GM19099 (cell line): ENCODE measurements around the gene MMP1.

Experiments used
- POLR2A ChIP-seq: IDR thresholded peaks from 3 replicates; pipeline ENCODE4 v1.6.1; 2011; ENCODE audit warnings: low read depth; ENCODE audit not compliant: insufficient read length; ENCODE audit errors: extremely low read depth

The MMP1 gene

DNA sequence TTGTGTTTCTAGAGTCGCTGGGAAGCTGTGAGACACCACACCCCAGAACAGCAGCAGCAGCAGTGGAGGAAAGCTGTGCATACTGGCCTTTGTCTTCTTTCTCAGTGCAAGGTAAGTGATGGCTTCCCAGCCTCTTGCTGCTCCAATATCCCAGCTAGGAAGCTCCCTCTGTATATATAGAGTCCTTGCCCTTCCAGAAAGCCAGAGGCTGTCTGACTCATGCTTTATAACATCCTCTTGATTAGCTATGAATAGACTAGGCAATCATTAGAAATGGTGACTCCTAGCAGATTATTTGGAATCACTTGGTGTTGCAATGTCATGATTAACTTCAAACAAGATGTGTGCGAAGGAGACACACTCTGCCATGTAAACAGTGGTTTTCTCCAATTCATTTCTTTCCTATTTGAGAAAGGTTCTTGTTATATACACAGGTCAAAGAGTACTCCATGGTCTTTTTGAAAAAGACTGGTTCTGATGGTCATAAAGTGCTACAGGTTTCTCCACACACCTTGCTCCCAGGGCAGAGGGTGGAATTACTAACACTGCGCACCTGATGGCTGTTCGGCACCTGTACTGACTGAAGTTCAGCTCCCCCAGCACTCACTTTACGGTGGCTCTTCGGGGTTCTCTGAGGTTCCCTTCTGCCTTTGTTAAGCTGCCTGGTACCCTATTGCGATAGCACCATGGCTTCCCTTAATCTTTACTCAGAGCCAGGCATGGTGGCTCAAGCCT lies at the start of gene MMP1:
TSS of gene MMP1 (minus strand) at position 149 of the 735 bp plus-strand sequence. CDS start at position 81, 68 bp downstream.
- no peak for TF ChIP-seq POLR2A

DNA sequence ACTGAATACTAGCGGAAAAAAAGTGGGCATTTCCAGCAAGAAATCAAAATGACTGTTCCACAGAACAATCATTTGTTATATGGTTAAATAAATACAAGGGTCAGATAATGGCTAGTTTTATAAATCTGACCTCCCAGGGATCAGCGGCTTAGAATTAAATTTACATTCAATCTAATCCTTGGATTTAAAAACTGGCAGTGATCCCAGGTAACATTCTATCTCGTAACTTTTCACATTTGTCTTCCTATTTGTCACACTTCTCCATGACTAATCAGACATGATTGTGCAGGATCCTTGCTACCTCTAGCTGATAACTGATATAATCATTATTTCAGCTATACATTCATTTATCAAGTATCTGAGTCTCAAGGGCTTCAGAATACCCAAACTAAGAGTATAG lies 48.3 kb upstream of the MMP1 start:
- TF ChIP-seq POLR2A = no peak

DNA sequence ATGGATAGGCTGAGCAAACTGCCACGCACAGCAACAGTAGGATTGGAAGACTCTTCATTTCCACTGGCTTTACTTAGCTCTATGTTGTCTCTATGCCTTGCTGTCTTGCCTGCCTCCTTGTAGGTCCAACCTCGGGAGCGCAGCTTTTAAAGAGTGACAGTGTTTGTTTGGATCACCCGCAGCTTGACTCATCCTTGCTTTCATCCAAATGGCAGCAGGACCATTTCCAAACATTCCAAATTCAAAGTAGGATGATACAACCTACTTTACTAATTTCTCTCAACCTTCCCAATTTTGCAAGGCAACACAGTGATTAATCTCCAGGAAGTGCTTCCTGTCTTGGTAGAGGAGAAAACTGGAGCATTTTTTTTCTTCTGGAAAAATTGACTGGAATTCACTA lies 45.5 kb upstream of the MMP1 start, which contains the start of gene MMP3:
TSS of gene MMP3 (minus strand) at position 121 of the 400 bp plus-strand sequence. CDS start at position 58, 63 bp downstream.
- TF ChIP-seq POLR2A = no peak

DNA sequence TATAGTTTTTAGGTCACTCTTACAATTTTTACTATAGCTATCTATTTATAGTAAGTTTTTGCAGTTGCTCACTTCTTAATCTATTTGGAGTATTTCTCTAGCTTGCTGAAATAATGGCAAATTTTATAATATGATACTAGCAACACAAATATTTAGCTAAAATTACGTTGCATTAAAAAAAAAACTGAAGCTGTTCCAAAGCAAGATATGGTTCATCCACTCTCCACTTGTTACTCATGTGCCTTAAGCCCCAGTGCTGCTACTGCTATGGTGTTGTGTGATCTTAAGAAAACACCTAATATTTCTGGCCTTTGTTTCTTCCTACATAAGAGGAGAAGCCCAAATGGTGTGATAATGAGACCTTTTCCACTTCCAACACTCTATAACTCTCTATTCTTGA lies 45.0 kb upstream of the MMP1 start:
- no peak for TF ChIP-seq POLR2A

DNA sequence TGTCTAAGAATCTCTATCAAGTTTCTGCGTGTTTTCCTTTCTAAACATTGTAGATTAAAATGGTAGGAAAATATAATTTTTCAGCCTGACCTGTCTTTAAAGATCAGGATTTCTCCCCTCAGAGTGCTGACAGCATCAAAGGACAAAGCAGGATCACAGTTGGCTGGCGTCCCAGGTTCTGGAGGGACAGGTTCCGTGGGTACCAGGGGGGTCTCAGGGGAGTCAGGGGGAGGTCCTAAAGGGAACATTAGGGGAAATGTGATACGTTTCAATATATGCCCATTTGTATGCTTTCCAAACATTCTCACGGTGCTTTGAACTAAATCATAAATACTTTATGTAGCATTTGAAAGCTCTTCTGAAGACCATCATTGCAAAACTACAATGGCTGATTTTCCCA lies 42.1 kb upstream of the MMP1 start:
- no peak for TF ChIP-seq POLR2A

DNA sequence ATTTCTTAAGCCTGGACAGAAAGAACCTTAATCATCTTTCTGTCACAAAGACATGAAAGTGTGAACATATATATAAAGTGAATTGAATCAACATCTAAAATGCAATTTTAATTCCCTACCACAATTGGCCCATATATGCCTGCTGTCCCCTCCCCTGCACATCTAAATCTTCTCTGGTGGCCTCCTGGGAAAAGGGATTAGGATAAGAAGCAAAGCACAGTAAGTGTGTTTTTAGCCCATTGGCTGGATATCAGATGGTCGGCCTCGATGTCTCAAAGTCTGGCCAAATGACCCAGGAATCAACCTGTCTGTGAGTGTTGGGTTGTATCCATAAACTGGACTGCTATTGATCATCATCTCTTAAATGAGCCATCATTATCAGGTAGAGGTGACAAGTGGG lies 39.7 kb upstream of the MMP1 start:
- no peak for TF ChIP-seq POLR2A

DNA sequence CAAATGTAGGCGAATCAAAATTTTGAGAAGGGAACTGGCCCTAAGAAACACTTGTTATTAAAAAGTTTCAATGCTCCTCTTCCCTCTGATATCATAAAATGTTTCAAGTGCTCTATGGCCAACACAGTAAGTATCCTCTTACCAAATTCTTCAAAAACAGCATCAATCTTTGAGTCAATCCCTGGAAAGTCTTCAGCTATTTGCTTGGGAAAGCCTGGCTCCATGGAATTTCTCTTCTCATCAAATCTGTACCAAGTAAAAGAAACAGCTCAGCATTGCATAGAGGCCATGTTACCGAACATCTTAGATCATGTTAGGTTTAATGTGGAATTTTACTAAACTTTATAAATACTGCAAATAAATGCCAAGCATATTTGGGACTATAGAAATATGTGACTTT lies 39.2 kb upstream of the MMP1 start:
- TF ChIP-seq POLR2A = no peak

DNA sequence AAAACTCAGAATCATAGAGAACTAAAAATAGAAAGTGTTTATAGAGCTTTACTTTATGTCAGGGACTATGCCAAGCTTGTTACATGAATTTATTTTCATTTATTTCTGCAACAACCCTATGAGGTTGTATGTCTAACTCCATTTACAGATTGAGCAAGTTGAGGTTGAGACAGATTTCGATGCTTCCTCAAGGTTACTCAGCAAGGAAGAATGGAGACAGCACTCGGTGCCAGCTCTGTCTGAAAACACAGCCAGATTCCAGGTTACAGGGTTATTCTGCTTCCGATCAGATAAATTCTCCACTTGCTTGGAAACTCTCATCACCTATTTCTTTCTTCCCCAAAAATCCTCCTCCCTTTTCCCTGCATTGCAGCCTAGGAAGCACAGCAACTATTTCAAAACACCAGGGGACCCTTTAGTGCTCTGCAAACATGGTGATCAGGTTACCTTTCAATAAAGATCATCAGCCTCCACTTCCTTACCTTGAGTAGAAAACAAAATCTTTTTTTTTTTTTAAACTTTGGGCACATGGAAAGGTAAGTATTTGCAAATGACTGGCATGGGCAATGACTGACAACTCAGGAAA lies 38.4 kb upstream of the MMP1 start:
- TF ChIP-seq POLR2A = no peak

DNA sequence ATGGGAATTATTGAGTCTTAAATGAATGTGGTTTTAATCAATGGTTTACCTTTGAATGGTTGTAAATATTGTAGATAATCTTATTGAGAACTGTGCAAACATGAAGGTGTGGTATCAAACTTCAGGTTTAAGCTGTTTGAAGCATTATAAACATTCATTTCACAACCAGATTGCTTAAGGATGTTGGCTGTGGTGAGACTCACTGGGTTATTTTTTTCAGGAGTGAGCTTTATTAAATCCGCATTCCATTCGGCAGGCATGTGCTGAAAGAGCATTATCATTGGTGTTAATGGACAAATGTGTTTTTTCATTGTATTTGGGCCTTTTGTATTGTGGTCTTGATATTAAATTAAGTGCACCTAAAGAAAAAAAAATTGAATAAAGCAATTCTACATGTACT lies 35.8 kb upstream of the MMP1 start:
- TF ChIP-seq POLR2A = no peak

DNA sequence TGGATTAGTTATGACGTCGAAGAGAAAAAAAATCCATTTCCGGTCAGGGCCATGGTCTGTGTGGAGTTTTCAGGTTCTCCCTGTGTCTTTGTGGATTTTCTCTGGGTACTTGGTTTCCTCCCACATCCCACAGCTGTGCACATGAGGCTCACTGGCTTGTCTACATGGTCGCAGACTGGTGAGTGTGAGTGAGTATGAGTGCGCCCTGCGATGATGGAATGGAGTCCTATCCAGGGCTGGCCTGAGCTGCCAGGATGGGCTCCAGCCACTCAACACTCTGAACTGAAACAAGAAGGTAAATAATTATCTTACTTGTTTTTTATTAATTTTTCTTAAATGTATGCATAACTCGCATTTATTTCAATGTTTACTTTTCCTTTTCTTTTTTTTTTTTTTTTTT lies 34.7 kb upstream of the MMP1 start:
- TF ChIP-seq POLR2A = no peak

DNA sequence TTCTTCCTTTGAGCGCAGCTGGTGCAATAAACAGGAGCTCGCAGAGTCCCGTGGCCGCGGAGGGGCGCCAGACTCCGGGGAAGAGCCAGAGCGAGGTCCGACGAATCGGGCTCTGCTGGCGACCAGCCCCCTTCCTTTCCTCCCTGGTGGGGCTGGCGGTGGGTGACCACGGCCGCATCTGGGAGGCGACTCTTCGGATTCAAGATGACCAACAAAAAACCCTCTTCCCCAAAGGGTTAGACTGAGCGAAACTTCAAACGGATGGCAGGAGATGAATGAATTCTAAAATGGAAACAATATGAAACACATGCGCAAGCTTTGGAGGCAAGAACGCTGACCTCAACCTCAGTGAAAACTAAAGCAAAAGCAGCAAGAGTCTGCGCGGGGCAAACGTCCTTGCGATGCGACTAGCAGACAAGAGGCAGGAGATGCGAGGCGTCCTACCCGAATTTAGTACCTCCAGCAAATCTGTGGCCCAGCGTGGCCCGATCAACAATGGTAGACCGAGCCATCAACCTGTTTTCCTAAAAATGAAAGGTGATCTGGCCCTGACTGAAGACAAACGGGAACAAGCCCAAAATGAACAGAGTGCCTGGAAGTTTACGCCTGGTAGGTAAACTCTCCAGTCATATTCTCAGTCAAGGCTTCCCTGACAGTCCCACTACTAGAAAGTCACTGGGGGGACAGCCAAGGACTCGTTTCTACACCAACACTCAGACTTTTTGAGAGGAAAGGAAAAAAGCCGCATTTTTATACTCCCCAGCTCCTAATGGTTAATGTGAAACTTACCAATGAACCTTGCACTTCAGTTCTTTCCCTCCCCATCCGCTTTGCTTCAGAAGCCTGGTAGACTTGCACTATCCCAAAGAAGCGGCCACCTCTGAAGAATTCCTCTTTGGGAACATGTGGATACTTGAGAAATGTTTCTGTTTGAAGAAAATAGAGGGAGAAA lies 33.8 kb upstream of the MMP1 start:
- no peak for TF ChIP-seq POLR2A

DNA sequence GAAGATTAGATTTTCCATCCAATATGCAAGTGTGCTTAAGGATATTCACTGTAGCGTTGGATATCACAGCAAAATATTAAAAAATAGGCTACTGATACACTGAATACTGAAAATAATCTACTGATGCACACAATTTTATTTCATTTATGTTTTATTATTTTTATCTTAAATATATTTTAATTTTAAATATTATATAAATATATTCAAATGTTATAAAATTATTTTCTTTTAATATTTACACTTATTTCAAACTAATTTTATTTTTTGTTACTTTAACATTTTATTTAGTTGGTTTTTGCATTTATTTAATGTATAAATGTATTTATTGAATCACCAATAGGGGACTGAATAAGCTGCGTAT lies 33.1 kb upstream of the MMP1 start:
- no peak for TF ChIP-seq POLR2A

DNA sequence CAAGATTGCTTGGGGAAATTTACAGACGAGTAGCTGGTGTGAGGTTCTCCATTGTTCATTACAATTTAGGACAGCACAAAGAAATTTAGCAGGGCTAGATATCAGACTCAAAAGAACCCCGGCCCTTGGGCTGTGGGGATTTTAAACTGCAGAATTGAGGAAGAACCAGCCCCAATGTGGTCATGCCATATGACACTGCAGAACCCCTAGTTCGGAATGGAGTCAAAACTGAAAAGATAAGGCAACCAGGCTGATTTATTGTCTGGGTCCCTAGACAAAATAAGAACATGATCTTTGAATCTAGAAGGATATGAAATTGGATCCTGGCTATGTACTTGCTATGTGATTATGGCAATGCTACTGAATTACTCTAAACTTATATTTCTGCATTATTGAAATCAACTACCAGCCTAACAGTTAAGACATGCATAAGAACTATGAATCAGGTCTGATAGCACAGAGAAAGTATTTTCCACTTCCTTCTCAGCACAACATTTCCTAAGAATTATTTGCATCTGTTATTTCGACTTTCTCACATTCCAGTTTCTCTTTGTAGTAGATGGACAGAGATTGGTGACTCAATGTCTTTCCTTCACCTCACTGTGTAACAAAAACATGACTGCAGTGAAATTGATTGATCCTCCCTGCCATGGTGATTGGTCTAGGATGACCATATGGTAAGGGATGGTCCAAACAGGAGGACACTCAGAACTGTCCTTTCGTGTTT lies 32.2 kb upstream of the MMP1 start:
- no peak for TF ChIP-seq POLR2A

DNA sequence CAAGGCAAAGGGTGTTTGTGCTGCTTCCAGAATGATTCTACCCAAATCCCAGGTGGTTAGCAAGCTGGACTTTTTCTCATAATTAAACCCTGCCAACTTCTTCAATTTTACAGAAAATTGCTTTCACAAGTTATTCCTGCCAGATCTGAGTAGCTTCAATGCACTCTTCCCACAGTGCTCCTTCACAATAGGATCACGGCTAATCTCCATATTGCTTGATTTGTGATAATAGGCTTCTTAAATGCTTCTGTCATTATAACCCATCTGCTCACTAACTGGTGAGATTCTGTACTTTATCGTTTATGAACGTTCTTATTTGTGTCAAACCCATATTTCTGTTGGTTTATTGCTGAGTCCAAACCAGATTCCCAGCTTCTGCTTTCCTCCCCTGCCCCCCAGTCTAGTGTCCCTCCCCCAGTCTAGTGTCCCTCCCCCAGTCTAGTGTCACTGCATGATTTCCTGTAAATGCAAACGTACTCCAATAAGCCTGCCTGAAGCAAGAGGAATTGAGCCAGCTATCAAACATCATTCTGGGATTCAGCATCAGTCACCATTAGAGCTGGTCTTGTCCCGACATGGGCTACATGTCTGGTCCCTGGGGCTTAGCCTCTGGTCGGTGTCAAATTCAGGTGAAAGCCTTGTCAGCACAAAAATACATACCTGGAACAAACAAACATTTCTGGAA lies 31.5 kb upstream of the MMP1 start:
- TF ChIP-seq POLR2A = no peak
